ENCODE data around the gene NEURL3. TPM values are rescaled to one million over a fixed set of nuclear protein-coding genes. Genes with fewer than 3 reads are reported as not detected.
A peak's percentile ranks its signal among the peaks of the same experiment; 100 is the strongest.

Gene NEURL3
- total RNA-seq, 3 donors from 2014 or later: 2.1 to 5.2 (median 2.3) TPM

DNA sequence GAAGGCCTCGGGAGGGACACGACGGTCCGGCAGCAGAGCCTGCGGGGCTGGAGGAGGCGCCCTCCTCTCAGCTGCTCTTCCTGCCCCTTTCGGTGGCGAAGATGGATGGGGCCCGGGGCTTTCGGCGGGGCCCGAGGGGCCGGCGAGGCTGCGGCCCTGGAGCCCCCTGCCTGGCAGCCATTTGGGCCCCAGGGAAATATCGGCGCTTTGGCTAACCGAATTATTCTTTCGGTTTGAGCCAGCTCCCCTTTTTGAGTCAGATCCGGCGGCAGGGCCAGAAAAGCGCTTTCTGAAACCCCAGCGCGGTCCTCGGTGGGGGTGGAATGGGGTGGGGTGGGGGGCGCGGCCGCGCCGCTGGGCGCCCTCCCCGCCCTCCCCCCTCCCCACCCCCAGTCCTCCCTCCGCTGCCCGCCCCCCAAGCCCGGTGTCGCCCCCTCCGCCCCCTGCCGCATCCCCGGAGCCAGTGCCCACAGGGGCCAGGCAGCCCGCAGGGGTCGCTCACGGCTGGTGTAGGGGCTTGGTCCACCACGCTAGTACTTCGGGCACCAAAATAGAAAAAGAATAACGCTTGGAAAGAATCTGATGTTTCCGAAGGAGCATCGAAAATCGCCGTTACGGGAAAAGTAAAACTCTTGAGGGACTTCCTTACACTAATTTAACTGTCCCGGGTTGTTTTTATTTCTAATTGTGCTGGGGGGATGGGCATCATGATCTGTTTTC is 22.3 kb upstream of the NEURL3 start:
- TF ChIP-seq, protein P1, sequence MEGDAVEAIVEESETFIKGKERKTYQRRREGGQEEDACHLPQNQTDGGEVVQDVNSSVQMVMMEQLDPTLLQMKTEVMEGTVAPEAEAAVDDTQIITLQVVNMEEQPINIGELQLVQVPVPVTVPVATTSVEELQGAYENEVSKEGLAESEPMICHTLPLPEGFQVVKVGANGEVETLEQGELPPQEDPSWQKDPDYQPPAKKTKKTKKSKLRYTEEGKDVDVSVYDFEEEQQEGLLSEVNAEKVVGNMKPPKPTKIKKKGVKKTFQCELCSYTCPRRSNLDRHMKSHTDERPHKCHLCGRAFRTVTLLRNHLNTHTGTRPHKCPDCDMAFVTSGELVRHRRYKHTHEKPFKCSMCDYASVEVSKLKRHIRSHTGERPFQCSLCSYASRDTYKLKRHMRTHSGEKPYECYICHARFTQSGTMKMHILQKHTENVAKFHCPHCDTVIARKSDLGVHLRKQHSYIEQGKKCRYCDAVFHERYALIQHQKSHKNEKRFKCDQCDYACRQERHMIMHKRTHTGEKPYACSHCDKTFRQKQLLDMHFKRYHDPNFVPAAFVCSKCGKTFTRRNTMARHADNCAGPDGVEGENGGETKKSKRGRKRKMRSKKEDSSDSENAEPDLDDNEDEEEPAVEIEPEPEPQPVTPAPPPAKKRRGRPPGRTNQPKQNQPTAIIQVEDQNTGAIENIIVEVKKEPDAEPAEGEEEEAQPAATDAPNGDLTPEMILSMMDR (IDR thresholded peaks at IDR 0.05): no peak
- intact Hi-C loops (cut with DNase I, micrococcal nuclease): no loop called here
- Histone ChIP-seq H3K9me3 (no peaks in the 10 kb centered on the region), H3K36me3 (ENCODE audit: low read depth) (no peaks in the 10 kb centered on the region), H3K4me3 (no peak overlapping the region), H3K4me1 (ENCODE audit: low read depth) (peaks cover 13% of the 10 kb centered on the region)
- DNase-seq: peak in 2 of 3 donors; percentile 55 to 63
- no peak for ATAC-seq

DNA sequence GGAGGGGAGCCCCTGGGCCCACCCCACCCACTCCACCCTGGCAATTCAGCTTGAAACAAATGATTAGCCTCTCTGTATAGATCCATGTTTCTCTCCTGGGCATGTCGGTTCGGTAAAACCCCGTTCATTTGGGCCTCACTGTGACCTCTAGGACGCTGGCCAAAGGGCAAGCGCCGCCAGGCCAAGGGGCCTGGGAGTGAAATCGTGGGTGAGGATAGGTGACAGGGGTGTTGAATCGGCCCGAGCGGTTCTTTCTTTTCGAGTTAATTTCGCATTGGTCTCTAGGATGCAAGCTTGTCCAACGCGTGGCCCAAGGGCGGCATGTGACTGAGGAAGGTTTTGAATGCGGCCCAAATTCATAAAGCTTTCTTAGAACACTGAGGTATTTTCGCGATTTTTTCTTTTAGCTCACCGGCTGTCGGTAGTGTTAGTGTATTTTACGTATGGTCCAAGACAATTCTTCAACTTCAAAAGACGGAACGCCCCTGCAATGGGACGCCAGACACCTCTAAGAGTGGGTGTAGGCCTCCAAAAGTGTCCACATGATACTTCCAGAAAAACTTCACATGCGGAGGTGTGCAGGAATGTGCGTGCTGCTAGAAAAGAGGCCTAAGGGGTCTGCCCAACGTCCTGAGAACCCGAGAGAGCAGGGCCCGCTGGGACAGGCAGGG is 21.6 kb upstream of the NEURL3 start:
- DNase-seq (peak in 2 of 3 donors; percentile 20 to 27), ATAC-seq (no peak)
- Histone ChIP-seq H3K4me1 (ENCODE audit: low read depth) (peaks cover 8% of the 10 kb centered on the region), H3K4me3 (no peak overlapping the region), H3K9me3 (no peaks in the 10 kb centered on the region), H3K36me3 (ENCODE audit: low read depth) (no peaks in the 10 kb centered on the region)
- TF ChIP-seq, protein P1 (IDR thresholded peaks at IDR 0.05): no peak
- intact Hi-C loops (cut with DNase I, micrococcal nuclease): no loop called here

DNA sequence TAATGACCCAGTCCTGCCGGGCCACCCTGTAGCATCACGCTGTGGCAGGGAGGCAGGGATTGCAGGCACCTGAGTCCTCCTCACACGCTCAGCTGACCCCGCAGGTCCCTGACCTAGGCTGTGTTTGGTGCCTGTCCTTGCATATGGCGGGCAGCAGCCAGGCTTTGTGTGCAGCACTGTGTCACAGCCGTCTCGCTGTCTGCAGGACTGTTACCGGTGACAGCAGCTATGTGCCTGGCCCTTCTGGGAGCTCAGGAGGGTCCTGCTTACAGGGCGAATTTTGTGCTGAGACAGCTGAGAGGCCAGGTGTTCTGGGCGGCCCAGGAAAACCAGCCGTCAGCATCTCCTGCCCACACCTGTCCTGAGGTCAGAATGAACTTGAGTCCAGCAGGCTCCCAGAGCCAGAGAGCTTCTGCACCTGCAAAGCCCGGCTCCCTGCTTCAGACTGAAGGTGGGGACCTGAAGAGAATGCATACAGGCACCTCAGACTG is 21.0 kb upstream of the NEURL3 start:
- H3K9me3 ChIP-seq: no peaks in the 10 kb centered on the region
- peaks cover 2% of the 10 kb centered on the region for H3K4me1 ChIP-seq (ENCODE audit: low read depth)
- intact Hi-C loops (cut with DNase I, micrococcal nuclease): no loop called here
- DNase-seq (peak in 2 of 3 donors; percentile 29 to 50), ATAC-seq (no peak)
- TF ChIP-seq, protein P1 (IDR thresholded peaks at IDR 0.05): no peak
- H3K36me3 ChIP-seq (ENCODE audit: low read depth): no peaks in the 10 kb centered on the region
- H3K4me3 ChIP-seq: no peak overlapping the region

DNA sequence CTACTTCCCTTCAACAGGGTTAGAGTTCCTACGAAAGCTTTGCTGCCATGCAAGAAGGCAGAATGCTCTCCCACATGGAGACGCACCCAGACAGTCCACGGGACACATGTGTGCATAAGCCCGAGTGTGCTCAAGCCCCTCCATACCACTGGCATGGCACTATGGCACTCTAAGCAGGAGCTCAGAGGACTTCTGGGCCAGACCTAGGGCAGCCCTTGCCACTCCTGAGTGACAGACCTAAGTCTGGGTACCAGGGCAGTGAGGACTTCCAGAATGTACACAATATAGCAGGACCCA is 20.0 kb upstream of the NEURL3 start:
- intact Hi-C loops (cut with DNase I, micrococcal nuclease): no loop called here
- H3K9me3 ChIP-seq: no peaks in the 10 kb centered on the region
- TF ChIP-seq, protein P1 (IDR thresholded peaks at IDR 0.05): no peak
- no peaks in the 10 kb centered on the region for H3K36me3 ChIP-seq (ENCODE audit: low read depth)
- no peak overlapping the region for H3K4me3 ChIP-seq
- peaks cover 2% of the 10 kb centered on the region for H3K4me1 ChIP-seq (ENCODE audit: low read depth)
- ATAC-seq: no peak
- DNase-seq: peak in 1 of 3 donors; percentile 33

DNA sequence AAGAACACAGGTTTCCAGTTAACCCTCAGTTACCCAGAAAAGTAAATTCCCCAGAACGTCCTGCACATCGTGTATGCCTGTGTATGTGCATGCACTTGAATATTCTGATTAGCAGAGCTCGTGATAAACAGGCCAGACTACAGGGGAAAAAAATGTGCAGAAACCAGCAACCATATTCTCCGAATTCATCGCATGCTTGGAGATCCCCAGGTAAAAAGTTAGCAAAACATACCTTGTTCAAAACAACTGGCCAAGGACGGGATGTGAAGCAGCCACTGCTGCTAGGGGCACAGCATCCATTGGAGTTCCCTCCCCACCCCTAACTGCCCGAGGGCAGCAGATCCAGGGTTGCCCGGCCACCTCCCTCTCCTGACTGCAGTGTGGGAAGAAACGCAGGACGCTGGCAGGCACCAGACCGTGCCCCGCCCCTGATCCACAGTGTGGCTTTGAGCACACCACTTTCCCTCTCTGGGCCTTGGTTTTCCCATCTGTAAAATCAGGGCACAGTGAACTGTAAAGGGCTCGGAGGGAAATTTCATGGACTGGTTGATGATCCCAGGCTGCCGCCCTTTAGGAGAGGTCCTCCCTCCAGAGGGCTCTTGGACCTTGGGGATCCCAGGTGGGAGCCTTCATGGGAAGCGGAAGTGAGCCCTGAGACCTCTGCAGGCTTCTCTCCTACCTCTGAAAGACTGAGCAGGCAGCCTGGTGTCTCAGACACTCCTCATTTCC is 19.5 kb upstream of the NEURL3 start:
- Histone ChIP-seq H3K4me1 (ENCODE audit: low read depth) (peaks cover 2% of the 10 kb centered on the region), H3K36me3 (ENCODE audit: low read depth) (no peaks in the 10 kb centered on the region), H3K9me3 (no peaks in the 10 kb centered on the region), H3K4me3 (no peak overlapping the region)
- intact Hi-C loops (cut with DNase I, micrococcal nuclease): no loop called here
- no peak for ATAC-seq
- TF ChIP-seq, protein P1 (IDR thresholded peaks at IDR 0.05): no peak
- peak in 1 of 3 donors; percentile 43 for DNase-seq
